GM12891 (cell line): Measurements from ENCODE around the gene PNPLA5.

Experiments used
- DNase-seq: peaks from one replicate; pipeline ENCODE4 v3.0.0; 2011; ENCODE audit warnings: low spot score; ENCODE audit not compliant: insufficient read length
- FAIRE-seq: peaks from 2 replicates; lab custom pipeline; 2011; peaks lifted over from hg19 to GRCh38; lab: Jason Lieb, UNC
- PAX5 ChIP-seq: IDR thresholded peaks from 2 replicates; pipeline ENCODE4 v1.6.1; 2011; ENCODE audit warnings: low read length, moderate library complexity, mild to moderate bottlenecking; ENCODE audit not compliant: insufficient read depth, severe bottlenecking
- POLR2A ChIP-seq: IDR thresholded peaks from 2 replicates; pipeline ENCODE4 v1.6.1; 2011; ENCODE audit warnings: low read depth, low read length, control low read depth
- POLR2AphosphoS5 ChIP-seq: IDR thresholded peaks from 2 replicates; pipeline ENCODE4 v1.6.1; 2011; ENCODE audit warnings: low read depth, low read length, control low read depth
- POU2F2 ChIP-seq: IDR thresholded peaks from 2 replicates; pipeline ENCODE4 v1.6.1; 2011; ENCODE audit warnings: low read depth, mild to moderate bottlenecking, control low read depth, low read length, moderate library complexity
- SPI1 ChIP-seq: IDR thresholded peaks from 2 replicates; pipeline ENCODE4 v1.6.1; 2011; ENCODE audit warnings: low read depth, low read length, control low read depth
- TAF1 ChIP-seq: IDR thresholded peaks from 2 replicates; pipeline ENCODE4 v1.6.1; 2011; ENCODE audit warnings: low read depth, low read length, control low read depth

PNPLA5 gene

GRCh38 chr22:43862882-43863202 lies 29.0 kb downstream of the PNPLA5 start:
- FAIRE-seq = no peak
- TF ChIP-seq PAX5 (no peak), POU2F2 (no peak), POLR2A (no peak), POLR2AphosphoS5 (no peak), TAF1 (no peak), SPI1 (no peak)
- DNase-seq = no peak

GRCh38 chr22:43862074-43862881 lies 29.5 kb downstream of the PNPLA5 start, which contains the start of gene SULT4A1:
TSS of gene SULT4A1 (minus strand) at chr22:43862513. CDS start at chr22:43862382, 131 bp downstream.
- DNase-seq (no peak), FAIRE-seq (no peak)
- TF ChIP-seq PAX5 (no peak), TAF1 (no peak), POU2F2 (no peak), POLR2AphosphoS5 (no peak), SPI1 (no peak)

- TF ChIP-seq POU2F2 = no peak
- no peak for TF ChIP-seq POLR2A
- TF ChIP-seq POLR2AphosphoS5 = no peak
- no peak for TF ChIP-seq SPI1
- no peak for TF ChIP-seq TAF1
- TF ChIP-seq PAX5 = no peak
- no peak for FAIRE-seq
- no peak for DNase-seq
Measured at GRCh38 chr22:43861529-43861928, 30.3 kb downstream of the PNPLA5 start.

- no peak for DNase-seq
- FAIRE-seq = no peak
- TF ChIP-seq SPI1 (no peak), POU2F2 (no peak), POLR2A (no peak), PAX5 (no peak), POLR2AphosphoS5 (no peak), TAF1 (no peak)
Measured at GRCh38 chr22:43860831-43861230, 31.0 kb downstream of the PNPLA5 start.

- FAIRE-seq = no peak
Measured at GRCh38 chr22:43860126-43860525, 31.7 kb downstream of the PNPLA5 start.

GRCh38 chr22:43859621-43860020 lies 32.2 kb downstream of the PNPLA5 start:
- FAIRE-seq (no peak), DNase-seq (no peak)
- TF ChIP-seq SPI1 (no peak), POLR2A (no peak), POLR2AphosphoS5 (no peak), TAF1 (no peak), PAX5 (no peak)

More at GRCh38 chr22:43860126-43860525, 31.7 kb downstream of the PNPLA5 start:
- no peak for DNase-seq
- TF ChIP-seq TAF1 (no peak), POLR2AphosphoS5 (no peak), POLR2A (no peak), SPI1 (no peak), PAX5 (no peak), POU2F2 (no peak)

- no peak for TF ChIP-seq PAX5
- TF ChIP-seq POU2F2 = no peak
- no peak for TF ChIP-seq SPI1
- no peak for TF ChIP-seq TAF1
- TF ChIP-seq POLR2AphosphoS5 = no peak
- no peak for TF ChIP-seq POLR2A
- DNase-seq (no peak), FAIRE-seq (no peak)
Measured at GRCh38 chr22:43859176-43859575, 32.6 kb downstream of the PNPLA5 start.

GRCh38 chr22:43858156-43858895 lies 33.5 kb downstream of the PNPLA5 start:
- DNase-seq = no peak
- FAIRE-seq = no peak

GRCh38 chr22:43857367-43857766 lies 34.4 kb downstream of the PNPLA5 start:
- TF ChIP-seq POU2F2 (no peak), POLR2A (no peak), SPI1 (no peak), POLR2AphosphoS5 (no peak), TAF1 (no peak), PAX5 (no peak)
- no peak for FAIRE-seq
- no peak for DNase-seq

More at GRCh38 chr22:43858156-43858895, 33.5 kb downstream of the PNPLA5 start:
- no peak for TF ChIP-seq POLR2AphosphoS5
- no peak for TF ChIP-seq POU2F2
- no peak for TF ChIP-seq SPI1
- TF ChIP-seq POLR2A = no peak
- no peak for TF ChIP-seq TAF1
- TF ChIP-seq PAX5 = no peak

- TF ChIP-seq PAX5 (no peak), TAF1 (no peak), POU2F2 (no peak), SPI1 (no peak), POLR2A (no peak), POLR2AphosphoS5 (no peak)
- FAIRE-seq (no peak), DNase-seq (no peak)
Measured at GRCh38 chr22:43855431-43855830, 36.4 kb downstream of the PNPLA5 start.
